Fibroblast of the aortic adventitia (primary cell): Measurements from ENCODE around the gene ARHGAP19. TPM values are rescaled to one million over a fixed set of nuclear protein-coding genes. Genes with fewer than 3 reads are reported as not detected.

Experiments used
- DNase-seq: peaks from one replicate; pipeline ENCODE4 v3.0.0-alpha.2; 2010; ENCODE audit warnings: low read depth
- H3K4me3 ChIP-seq: 2 replicates; pipeline ENCODE4 v1.5.1; 2011; ENCODE audit warnings: low read depth, mild to moderate bottlenecking, control low read depth, low read length, moderate library complexity
- CTCF ChIP-seq: IDR thresholded peaks from 2 replicates; pipeline ENCODE4 v1.5.1; 2011; ENCODE audit warnings: mild to moderate bottlenecking, low read length, control low read depth, inconsistent platforms; ENCODE audit not compliant: insufficient read depth
- total RNA-seq: library from RNA; depleted of rRNA; stranded (reverse); fragments of >200 nt; gene quantifications from 2 replicates; pipeline ENCODE4 v1.2.3, GENCODE V29; 2012; ENCODE audit warnings: low replicate concordance

Gene ARHGAP19
- total RNA-seq, 1 donor, result 10.8 TPM

DNA sequence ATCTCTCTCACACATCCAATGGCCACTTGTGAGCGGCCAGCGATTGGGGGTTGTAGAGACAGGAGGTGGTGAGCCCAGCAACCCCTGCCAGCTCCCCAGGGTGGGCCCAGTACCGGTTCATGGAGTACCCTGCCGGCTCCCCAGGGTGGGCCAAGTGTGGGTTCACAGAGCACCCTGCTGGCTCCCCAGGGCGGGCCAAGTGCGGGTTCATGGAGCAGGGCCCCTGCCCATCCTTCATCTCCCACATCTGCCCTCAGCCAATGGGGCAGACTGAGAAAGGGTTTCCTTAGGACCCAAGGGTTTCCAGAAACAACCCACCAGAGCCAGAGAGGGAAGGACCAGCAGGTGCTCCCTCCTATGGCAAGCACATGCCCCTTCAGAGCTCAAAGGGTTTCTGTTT, 85.3 kb downstream of the ARHGAP19 start:
- H3K4me3 ChIP-seq, result no peak overlapping the region
- DNase-seq, result no peak
- no peak for TF ChIP-seq CTCF

DNA sequence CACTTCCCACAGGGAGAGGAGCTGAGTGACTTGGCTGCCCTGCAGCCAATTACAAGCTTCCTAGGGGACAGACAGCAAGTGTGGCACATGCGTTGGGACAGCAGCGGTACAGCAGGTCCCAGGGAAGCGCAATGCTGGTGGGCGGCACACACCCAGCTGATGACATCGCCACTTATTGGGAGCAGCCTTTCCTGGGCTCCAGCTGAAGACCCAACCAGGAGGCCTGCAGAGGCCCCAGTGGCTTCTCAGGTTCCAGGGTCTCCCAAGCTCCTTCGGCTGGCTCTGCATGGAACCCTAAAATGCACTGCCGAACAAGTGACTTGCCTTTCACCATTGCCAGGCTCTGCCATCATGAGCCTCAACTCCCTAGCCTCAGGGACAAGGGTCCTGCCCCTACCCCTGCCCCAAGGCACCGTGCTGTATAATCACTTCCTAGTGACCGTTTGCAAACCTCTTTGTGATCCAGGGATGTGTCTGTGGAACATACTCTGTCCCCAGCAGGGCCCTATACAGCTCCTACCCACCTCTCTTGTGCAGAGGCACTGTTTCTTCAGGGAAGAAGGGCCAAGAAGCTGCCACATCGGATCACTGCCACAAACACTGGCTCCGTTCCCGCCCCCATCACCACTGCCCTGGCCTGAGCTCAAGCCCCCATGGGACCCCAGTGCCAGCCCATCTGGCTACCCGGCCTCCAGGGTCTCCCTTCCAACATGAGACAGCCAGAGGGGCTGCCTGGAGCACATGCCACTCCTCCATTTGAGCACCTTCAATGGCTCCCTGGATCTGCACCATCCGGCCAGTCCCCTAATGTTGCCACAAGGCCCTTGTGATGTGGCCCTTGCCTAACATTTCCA, 87.4 kb downstream of the ARHGAP19 start:
- no peak overlapping the region for H3K4me3 ChIP-seq
- no peak for DNase-seq
- TF ChIP-seq CTCF, result no peak

DNA sequence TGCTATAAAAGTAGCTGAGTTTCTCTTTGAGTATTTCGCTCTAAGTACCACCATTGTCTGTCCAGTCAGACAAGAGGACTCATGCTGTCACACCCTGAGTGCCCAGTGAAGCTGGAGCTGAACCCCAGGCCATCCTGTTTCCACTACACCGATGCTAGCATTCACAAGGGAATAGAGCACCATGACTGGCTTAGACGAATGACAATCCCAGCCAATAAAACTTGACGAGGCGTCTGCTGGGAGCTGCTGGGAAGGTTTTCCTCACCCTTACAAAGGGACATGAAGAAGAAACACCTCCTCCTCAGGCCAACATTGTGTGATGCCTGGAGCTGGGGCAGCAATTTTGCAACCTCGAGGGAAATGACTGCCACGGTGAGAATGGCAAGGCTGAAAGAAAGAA, 89.2 kb downstream of the ARHGAP19 start:
- DNase-seq, result no peak
- H3K4me3 ChIP-seq, result no peak overlapping the region
- TF ChIP-seq CTCF, result no peak

DNA sequence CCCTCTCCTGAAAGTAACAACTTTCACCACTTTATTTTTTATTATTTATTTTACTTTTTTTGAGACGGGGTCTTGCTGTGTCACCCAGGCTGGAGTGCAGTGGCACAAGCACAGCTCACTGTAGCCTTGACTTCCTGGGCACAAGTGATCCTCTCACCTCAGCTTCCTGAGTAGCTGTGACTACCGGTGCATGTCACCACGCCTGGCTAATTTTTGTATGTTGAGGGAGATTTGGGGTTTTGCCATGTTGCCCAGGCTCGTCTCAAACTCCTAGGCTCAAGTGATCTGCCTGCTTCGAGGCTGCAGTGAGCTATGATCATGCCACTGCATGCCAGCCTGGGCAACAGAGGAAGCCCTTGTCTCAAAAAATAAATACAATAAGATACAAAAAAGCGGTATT, 91.8 kb downstream of the ARHGAP19 start:
- DNase-seq, result no peak
- no peak overlapping the region for H3K4me3 ChIP-seq
- TF ChIP-seq CTCF, result no peak

GRCh38 chr10:97199152-97199551, 93.3 kb downstream of the ARHGAP19 start:
- no peak for DNase-seq
- no peak overlapping the region for H3K4me3 ChIP-seq
- no peak for TF ChIP-seq CTCF

DNA sequence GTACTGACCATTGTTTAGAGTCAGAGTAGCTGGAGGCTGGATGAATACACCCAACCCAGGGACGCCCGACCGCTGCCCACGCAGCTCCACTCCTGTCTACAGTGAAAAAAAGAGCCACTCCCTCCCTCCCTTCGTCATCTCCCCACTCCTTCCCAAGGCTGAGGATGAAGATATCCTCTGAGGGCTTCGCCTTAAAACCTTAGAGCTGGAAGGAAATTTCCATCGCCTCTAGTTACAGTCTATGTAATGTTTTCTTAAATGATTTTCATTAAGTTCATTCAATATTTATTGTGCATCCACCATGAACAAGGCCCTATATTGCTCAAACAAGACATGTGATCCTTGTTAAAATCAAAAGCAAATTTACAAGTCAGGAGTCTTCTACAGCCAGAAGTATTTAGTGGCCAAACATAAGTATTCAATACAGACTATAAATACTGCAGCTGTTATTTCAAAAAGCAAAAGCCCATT, 95.4 kb downstream of the ARHGAP19 start:
- TF ChIP-seq CTCF, result no peak
- no peak for DNase-seq
- H3K4me3 ChIP-seq, result no peak overlapping the region
